Measurements from ENCODE around the gene THSD7A.

THSD7A gene

GRCh38 chr7:11427686-11428273 is 404.2 kb downstream of the THSD7A start:
- no peak overlapping the region for H3K27ac ChIP-seq
- TF ChIP-seq CTCF (IDR thresholded peaks at IDR 0.05) = peak; percentile 92
- no peak for TF ChIP-seq ZFX (IDR thresholded peaks at IDR 0.05; ENCODE audit: borderline replicate concordance)

- H3K27ac ChIP-seq = no peak overlapping the region
- TF ChIP-seq ZFX (IDR thresholded peaks at IDR 0.05; ENCODE audit: borderline replicate concordance) (no peak), CTCF (IDR thresholded peaks at IDR 0.05) (no peak)
Measured at GRCh38 chr7:11424006-11424405, 408.0 kb downstream of the THSD7A start.

GRCh38 chr7:11420049-11420448 is 411.9 kb downstream of the THSD7A start:
- TF ChIP-seq CTCF (IDR thresholded peaks at IDR 0.05) = no peak
- no peak for TF ChIP-seq ZFX (IDR thresholded peaks at IDR 0.05; ENCODE audit: borderline replicate concordance)
- no peak overlapping the region for H3K27ac ChIP-seq

- H3K27ac ChIP-seq = no peak overlapping the region
- TF ChIP-seq ZFX (IDR thresholded peaks at IDR 0.05; ENCODE audit: borderline replicate concordance) = no peak
- no peak for TF ChIP-seq CTCF (IDR thresholded peaks at IDR 0.05)
Measured at GRCh38 chr7:11416641-11417458, 415.1 kb downstream of the THSD7A start.

- no peak overlapping the region for H3K27ac ChIP-seq
- TF ChIP-seq ZFX (IDR thresholded peaks at IDR 0.05; ENCODE audit: borderline replicate concordance) (no peak), CTCF (IDR thresholded peaks at IDR 0.05) (no peak)
Measured at GRCh38 chr7:11415101-11415500, 416.9 kb downstream of the THSD7A start.

GRCh38 chr7:11413901-11414300 is 418.1 kb downstream of the THSD7A start:
- TF ChIP-seq ZFX (IDR thresholded peaks at IDR 0.05; ENCODE audit: borderline replicate concordance) (no peak), CTCF (IDR thresholded peaks at IDR 0.05) (no peak)
- H3K27ac ChIP-seq = no peak overlapping the region

GRCh38 chr7:11412036-11412435 is 420.0 kb downstream of the THSD7A start:
- TF ChIP-seq CTCF (IDR thresholded peaks at IDR 0.05) (no peak), ZFX (IDR thresholded peaks at IDR 0.05; ENCODE audit: borderline replicate concordance) (no peak)
- no peak overlapping the region for H3K27ac ChIP-seq

All from 22Rv1 (cell line).